Pons (tissue), 1 donor: ENCODE measurements around the gene LGALS9.
A peak's percentile ranks its signal among the peaks of the same experiment; 100 is the strongest.
"Not testable (repeated sequence)": the region's sequence is repeated elsewhere in the genome, so short reads cannot be mapped to it uniquely, and the experiment has no call there.

ENCODE experiments used
- DNase-seq: peaks from one replicate; pipeline ENCODE4 v3.0.0-alpha.2; 2016; ENCODE audit warnings: low spot score

LGALS9 gene

DNA sequence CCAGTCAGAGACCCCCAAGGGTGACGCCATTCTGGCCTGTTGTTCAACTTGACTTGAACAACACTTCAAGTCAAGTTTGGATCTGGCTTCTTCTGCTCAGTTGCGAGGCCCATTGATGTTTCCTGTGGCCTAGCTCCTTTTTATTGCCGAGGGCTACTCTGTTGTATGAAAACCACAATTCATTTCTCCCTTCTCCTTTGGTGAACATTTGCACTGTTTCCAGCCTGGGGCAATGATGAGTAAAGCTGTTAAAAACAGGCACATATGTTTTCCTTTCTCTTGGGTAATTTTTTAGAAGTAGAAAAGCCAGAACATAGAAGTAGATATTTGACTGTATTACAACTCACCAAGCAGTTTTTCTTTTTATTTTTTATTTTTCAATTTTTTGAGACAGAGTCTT is 1.7 kb upstream of the LGALS9 start:
- DNase-seq: not testable (repeated sequence)

DNA sequence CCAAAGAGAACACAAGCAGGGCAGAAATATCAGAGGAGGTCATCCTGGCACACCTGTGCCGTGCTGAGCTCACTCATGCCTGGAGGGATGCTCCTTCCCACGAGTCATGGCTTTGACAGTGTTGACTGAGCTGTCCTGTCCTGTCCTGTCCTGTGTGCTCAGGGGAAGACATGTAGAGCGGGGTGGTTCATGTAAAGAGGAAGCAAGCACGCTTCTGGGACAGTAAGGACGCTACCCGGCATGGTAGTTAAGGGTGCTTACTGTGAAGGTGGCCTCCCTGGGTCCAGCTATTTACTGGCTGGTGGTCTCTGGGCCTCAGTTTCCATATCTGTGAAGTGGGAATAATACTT is 398 bp downstream of the LGALS9 start:
- no peak for DNase-seq

DNA sequence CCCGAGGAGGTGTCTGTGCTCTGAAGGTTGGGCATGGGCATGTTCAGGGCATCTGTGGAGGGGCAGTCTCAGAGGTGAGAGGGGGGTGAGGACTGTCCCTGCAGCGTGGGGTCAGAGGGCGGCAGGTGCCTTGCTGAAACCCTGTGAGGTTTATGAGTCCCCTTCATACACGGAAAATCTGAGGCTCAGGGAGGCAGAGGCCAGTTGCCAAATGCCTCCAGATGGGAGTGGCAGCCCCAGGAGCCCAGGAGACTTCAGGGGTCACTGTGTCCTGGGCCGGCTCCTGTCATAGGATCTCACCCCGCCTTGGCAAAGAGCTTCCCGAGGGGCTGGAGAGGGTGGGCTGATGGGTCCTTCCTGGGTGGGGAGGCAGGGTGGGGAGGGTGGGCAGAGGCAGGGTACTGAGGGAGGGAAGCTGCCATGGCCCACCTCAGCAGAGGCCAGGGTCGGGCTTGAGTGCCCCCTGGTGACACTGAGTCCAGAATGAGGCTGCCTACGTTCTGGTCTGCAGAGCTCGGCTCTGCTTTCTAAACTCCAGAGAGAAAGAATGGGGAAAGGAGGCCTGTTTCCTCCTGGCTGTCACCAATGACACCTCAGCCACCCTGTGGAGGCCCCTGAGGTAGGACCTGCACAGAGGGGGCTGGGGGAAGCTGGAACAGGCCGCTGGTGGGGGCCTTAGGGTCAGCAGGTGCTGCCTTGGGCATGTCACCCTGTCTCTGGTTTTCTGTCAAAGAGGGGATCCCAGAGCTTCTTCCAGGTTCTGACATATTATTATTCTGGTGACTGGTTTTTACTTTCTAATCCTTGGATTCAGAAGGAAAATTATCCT is 1.1 kb downstream of the LGALS9 start:
- no peak for DNase-seq

DNA sequence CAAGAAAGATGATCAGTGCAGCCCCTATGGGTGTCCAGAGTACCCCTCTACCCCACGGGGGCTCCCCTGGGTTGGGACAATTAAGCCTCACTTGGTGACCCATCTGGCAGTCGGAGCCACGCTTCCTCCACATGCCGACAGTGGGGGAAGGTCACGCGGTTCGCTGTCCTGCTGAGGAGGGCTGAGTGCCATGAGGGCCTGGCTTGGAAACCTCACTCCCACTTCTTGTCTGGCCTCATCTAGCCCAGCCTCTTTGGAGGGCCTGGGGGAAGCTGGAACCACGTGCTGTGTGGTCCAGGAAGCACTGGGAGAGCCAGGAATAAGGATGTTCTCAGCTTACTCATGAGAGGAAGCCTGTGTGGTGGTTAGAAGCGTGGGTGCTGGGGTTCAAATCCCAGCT is 1.8 kb downstream of the LGALS9 start:
- peak; percentile 85 for DNase-seq

DNA sequence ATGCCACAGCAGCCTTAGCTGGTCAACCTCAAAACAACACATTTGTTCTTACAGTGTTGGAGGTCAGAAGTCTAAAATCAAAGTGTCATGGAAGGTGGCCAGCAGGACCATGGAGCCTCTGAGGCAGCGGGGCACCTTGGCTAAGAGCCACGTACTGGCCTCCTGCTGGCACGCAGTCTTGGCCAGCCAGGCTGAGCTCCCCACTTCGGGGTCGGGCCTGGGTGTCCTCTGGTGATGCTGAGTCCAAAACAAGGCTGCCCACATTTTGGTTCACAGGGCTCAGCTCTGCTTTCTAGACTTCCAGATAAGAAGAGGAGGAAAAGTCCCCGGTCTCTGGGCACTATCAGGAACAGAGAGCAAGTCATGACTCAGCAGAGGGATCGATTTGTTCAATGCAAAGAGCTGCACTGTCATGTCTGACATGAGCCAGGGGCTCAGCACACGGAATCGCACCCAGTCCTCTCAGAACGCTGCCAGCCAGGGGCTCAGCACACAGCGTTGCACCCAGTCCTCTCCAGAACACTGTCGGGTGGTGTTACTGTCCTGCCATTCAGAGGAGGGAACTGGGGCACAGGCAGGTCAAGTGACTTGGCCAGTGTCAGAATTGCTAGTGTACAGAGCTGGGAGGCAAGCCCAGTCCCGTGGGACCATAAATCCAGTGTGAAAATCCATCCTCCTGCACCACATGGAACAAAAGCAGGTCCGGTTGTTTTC is 2.5 kb downstream of the LGALS9 start:
- peak; percentile 40 for DNase-seq

DNA sequence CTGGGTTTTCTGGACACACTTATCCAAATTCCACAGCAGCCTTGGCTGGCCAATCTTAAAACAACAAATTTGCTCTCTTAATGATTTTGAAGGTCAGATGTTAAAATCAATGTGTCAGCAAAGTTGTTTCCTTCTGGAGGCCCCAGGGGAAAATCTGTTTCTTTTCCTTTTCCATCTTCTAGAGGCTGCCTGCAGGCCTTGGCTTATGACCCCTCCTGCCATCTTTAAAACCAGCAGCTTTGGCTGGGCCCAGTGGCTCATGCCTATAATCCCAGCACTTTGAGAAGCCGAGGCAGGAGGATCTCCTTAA is 3.0 kb downstream of the LGALS9 start:
- DNase-seq: no peak

DNA sequence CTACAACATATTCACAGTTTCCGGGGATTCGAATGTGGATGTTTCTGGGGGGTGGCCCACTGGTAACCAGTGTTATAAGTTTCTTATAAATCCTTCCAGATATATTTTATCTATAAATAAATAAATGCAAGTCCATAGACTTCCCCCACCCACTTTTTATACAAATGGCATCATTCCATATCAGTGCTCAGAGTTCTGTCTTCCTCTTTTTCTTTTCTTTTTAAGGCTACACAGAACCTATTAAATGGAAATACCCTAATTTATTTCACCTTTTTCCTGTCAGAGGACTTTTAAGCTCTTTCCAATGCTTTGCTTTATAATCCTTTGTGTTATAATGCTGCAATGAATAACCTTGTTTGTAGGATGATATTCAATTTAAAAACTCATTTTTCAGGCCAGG is 3.8 kb downstream of the LGALS9 start:
- no peak for DNase-seq

DNA sequence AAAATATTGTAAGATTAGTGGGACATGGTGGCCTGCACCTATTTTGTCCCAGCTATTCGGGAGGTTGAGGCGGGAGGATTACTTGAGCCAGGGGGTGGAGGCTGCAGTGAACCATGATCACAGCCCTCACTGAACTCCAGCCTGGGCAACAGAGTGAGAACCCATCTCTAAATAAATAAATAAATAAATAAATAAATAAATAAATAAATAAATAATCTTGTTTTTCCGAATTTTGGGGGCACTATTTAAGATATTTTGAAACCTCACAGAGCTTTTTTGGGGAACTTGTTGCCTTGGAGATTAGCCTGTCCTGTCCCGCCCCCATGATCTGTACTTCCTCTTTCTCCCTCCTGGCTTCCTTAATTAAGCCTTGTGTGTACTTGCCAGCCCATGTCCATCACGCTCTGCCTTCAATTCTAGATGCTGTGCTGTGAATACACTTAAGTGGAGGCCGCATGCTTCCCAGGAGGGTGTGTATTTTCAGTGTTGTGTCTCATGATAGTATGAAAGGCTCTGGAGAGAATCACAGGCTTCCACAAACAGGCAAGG is 4.4 kb downstream of the LGALS9 start:
- DNase-seq: peak; percentile 86

DNA sequence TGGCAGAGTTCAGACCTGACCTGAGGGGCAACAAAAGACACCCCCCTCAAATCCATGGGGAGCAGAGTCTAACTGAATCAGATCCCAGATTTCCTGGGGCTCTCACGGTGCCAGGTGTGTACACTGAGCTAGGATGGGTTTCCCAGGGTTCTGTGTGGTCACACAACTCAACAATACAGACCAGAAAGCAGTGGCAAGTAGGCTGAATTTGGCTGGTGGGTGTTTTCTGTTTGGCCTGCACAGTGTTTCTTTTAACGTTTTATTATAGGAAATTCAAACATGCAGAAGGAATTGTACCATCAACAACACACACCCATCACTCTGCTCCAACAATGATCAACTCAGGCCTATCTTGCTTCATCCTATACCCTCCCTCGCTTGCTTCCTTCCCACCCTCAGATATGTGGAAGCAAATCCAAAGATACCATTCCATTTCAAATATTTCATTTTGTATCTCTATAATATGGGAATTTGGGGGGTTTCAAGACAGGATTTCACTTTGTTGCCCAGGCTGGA is 5.1 kb downstream of the LGALS9 start:
- DNase-seq: not testable (repeated sequence)

DNA sequence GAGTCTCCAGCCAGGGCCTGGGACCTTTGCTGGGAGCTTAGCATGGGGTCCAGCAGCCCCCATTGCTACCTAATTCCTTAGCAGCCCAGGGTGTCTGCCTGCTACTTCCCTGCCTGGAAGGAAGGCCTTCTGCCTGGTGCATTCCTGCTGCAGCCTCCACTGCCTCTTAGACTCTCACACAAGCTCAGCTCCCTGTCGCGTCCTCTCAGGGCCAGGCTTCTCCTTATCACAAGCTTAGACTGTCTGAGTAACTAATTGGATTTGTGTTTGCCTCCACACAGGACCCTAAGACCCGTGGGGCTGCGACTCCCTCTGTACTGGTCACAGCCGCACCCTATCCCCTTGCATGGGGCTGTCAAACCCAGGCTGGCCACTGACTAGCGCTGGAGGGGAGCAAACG is 6.8 kb downstream of the LGALS9 start:
- DNase-seq: not testable (repeated sequence)

DNA sequence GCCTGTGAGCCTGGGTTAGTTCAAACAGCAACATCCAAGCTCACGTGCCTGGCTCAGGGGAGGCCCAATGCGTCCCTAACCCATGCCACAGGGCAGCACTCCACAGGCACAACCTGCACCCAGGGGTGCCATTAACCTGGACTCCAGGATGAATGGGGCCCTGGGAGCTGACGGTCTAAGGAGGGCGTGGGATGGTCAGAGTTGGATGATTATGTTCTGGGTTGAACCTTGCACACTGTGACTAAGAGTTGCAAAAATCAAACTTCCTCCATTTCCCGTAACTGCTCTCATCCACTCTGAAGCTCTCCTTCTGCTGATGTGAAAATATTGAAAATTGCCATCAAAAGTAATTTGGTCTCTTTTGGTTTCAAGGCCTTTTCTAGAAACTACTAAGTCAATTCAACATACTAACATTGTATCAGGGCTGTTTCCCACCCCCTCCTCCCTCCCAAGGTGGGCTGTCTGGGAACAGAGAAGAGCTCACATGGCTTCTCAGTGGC is 7.5 kb downstream of the LGALS9 start:
- DNase-seq: not testable (repeated sequence)

DNA sequence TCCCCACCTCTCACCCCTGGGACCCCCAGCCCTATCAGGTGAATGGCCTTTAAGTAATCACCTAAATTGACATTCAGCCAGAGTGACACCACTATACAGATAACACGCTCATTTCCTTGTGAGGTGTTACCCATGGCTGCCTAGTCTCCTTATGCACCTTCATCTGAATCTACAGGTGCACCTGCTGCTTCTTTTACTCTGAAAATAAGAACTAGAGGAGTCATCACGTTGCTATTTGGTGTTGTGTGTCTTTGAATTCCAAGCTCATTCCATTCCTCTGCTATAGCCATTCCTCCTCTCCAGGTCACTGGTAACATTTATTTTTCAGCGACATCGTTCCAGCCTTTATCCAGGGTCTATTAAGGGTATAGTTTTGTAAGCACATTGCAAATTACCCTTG is 9.8 kb downstream of the LGALS9 start:
- no peak for DNase-seq

DNA sequence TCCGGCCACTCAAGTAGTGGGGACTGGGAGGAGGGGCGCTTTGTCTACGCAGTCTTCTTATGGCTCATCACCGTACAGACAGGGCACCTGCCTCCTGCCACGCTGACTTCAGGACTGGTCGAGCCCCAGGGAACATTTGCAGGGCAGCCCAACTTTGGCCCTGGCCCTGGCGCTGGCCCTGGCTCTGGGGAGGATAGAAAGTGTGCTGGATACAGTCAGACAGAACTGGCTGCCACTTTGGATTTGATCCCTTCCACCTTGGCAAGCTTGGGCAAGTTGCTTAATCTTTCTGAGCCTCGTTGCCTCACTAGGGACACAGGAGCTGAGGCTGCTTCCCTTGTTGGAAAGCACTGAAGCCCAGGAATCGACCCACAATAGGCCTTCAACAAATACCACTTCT is 13.6 kb downstream of the LGALS9 start:
- DNase-seq: no peak

DNA sequence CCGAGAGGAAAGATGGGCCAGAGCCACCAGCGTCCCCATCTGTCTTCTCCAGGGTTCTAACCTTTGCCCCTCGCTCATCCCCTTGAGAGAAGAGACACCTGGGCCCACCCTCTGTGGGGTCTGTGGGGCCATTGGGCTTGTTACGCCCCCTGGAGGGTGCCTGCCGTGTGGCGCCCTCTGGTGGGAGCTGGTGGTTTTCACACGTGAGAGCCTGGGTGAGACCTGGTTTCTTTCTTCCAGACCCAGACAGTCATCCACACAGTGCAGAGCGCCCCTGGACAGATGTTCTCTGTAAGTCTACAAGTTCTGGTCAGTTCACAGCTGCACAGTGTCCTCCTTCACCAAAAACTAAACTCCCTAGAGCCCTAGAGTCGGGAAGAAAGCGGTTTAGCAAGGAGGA is 14.6 kb downstream of the LGALS9 start:
- DNase-seq: not testable (repeated sequence)

DNA sequence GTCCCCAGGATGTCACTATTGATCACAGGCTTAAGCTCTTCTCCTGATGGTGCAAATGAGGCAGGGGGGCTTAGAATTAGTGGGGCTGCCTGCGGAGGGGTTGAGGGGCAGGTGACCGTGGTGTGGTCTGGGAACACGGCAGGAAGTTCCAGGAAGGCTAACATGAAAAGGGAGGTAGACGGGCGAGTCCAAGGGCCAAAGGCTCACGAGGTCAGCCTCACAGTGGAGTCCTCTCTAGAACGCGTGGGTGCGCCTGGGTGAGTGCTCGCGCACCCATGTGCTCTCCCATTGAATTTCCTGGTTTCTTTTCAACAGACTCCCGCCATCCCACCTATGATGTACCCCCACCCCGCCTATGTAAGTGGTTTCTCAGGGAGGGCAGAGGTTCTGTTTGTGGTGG is 15.2 kb downstream of the LGALS9 start:
- no peak for DNase-seq

DNA sequence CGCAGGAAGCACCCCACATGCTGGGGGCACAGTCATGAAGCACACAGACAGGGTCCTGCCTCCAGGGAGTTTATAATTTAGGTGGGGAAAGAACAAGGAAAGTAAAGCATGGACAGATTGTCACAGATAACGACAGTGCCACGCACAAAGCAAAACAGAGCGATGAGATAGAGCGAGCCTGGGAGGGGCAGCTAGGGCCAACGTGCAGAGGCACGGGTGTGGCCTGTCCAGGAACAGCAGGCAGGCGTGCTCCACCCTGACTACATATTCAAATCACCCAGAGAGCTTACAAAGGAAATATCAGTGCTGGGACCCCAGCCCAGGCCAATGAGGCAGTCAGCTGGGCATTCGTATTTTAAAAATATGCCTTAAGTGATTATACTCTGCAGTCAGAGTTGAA is 16.8 kb downstream of the LGALS9 start:
- DNase-seq: no peak

DNA sequence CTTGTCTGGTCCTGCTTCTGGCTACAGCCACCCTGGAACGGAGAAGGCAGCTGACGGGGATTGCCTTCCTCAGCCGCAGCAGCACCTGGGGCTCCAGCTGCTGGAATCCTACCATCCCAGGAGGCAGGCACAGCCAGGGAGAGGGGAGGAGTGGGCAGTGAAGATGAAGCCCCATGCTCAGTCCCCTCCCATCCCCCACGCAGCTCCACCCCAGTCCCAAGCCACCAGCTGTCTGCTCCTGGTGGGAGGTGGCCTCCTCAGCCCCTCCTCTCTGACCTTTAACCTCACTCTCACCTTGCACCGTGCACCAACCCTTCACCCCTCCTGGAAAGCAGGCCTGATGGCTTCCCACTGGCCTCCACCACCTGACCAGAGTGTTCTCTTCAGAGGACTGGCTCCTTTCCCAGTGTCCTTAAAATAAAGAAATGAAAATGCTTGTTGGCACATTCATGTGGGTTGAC is 18.2 kb downstream of the LGALS9 start:
- peak; percentile 59 for DNase-seq

DNA sequence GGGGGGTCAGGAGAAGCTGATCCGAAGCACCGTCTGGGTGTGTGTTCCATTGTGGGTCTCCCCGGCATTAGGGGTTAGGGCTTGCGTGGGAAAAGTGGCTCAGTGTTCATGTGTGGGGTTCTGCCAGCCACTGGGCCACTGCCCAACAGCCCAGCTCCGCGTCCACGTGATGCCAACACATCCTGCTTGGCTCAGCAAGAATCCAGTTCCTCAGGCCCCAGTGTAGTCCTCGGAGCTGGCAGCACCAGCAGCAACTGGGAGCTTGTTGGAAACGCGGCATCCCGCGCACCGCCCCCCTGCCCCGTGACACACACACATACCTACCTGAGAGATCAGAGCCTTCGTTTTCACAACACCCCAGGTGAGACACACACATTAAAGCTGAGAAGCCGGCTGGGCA is 18.9 kb downstream of the LGALS9 start:
- peak; percentile 48 for DNase-seq

DNA sequence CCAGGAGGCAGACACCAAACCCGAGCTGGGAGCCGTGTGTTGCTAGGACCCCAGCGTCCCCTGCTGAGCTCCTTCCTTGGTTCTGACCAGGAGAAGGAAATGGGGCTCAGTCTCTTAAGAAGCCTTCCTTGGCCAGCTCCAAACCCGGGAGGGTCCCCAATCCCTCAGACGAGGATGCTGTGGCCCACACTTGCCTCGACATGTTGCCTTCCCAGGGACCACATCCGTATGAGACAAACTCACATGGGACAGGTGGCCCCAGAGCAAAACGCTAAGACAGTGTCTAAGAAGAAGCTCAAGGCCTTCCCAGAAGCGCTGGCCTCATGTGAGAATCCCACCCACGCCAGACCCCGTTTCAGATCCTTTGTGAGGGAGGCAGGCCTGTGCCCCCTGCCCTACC is 19.8 kb downstream of the LGALS9 start:
- DNase-seq: no peak

DNA sequence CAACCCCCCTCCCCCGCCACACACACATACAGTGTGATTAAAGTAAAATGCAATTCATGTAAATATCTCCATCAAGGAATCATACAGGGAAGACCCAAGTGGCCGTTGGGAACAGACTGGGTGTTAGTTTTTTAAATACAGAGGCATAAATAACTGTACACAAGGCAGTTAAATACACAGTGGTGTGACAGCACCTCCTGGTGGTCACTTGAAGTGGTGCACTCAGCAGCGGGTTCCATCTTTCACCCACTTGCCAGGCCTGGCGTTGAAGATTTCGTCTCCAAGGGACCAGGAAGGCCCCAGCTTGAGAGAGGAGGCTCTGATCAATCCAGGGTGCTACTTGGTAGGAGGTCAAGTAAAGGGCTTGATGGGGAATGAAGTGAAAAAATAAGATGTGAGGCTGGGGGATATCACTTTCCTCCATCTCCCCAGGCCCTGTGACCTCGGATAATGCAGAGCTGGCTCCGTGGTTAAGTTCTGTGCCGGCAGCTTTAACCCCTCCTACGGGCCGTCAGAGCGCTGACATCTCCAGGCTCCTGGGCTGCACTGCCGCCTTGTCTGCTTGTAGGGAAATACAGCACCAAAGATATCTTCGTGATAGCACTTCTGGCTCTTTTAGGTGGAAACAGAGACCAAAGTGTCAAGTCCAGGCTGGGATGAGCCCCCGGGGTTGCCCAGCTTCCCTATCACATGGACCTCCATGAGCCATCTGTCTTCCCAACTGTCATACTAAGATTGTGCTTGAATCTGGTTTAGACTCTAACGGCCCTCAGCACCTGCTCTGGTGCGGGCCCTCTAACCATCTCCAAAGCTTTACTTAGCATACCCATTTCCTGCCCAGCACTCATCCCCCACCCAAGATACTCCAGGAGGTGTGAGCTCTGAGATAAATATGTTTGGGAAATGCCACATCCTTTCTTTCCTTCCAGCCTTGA is 20.7 kb downstream of the LGALS9 start:
- peak; percentile 43 for DNase-seq

DNA sequence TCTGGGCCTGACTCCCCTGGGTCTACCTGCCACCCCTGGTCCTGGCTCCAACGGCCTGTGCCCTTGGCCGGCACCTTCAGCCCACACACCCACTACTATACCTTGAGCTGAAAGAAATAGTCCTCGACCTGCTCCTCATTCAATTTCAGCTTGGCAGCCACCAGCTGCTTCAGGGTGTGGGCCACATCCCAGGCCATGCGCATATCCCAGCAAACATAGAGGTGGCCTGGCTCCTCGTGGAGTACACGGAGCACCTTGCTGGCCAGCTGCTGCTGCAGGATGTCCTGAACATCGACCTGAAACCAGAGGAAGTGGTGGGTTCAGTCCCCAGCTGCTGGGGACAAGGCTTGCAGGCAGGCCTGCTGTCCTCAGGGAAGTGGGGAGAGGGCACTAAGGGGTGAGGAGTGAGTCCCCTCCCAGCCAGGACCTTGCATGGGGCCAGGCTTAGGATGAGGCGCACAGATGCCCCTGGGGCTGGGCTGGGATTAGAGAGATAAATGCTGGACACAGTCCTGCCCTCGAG is 22.5 kb downstream of the LGALS9 start:
- not testable (repeated sequence) for DNase-seq

DNA sequence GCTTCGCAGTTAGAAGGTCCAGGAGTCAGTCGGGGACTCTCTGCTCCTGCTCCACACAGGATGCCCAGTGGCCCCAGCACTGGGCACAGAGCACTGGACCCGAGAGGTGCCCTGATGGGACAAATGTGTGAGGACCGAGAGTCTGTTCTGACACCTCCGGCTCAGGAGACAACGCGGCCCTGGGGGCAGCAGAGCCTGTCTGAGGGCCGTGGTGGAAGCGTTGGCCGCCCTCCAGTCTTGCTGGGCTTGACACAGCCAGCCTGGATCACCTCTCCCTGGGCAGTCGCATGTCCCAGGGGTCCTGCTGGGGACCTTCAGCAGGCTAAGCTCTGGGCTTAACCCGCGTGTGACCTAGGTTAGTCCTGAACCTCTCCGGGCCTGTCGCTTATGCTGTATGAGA is 23.1 kb downstream of the LGALS9 start:
- DNase-seq: no peak
